Naive thymus-derived CD4-positive, alpha-beta T cell (primary cell): ENCODE measurements around the gene CALD1. TPM values are rescaled to one million over a fixed set of nuclear protein-coding genes. Genes with fewer than 3 reads are reported as not detected.

Source experiments
- ATAC-seq: fragments of 150-1000 bp; cut with Tn5 transposase; 2 replicates; pipeline ENCODE4 v1.10.0; 2021; ENCODE audit warnings: mild to moderate bottlenecking, moderate library complexity
- CTCF ChIA-PET: fragments of 350-600 bp; sonication (Branson Sonifier 250); formaldehyde crosslinking; loops from one replicate; lab custom pipeline; 2021; ENCODE audit warnings: antibody characterized with exemption; lab: Charles Lee
- POLR2A ChIA-PET: fragments of 350-600 bp; sonication (Branson Sonifier 250); formaldehyde crosslinking; loops from one replicate; lab custom pipeline; 2021; ENCODE audit warnings: antibody characterized with exemption, inconsistent platforms; lab: Charles Lee
- DNase-seq, 9 donors: peaks; one replicate each; pipeline versions ENCODE4 v3.0.0 to v3.0.0-alpha.2; 2020 to 2022; ENCODE audit warnings: mixed read lengths in 1 of 9
- H3K27ac ChIP-seq: one replicate; pipeline ENCODE4 v1.7.0; 2013; ENCODE audit warnings: mild to moderate bottlenecking, low read depth, low read length, moderate library complexity
- H3K27me3 ChIP-seq, 2 donors: one replicate each; pipeline ENCODE4 v1.7.0; 2013; ENCODE audit warnings: low read length in 2 of 2, mild to moderate bottlenecking in 2 of 2, moderate library complexity in 2 of 2; ENCODE audit not compliant: control insufficient read depth in 2 of 2, insufficient read depth in 2 of 2
- H3K36me3 ChIP-seq, 3 experiments: 1 replicate in 2 of 3; 2 replicates in 1 of 3; pipeline ENCODE4 v1.7.0; 2013; ENCODE audit warnings: low read length in 3 of 3, mild to moderate bottlenecking in 3 of 3, moderate library complexity in 1 of 3; ENCODE audit not compliant: insufficient read depth in 3 of 3, control insufficient read depth in 2 of 3
- H3K4me1 ChIP-seq, 2 donors: one replicate each; pipeline ENCODE4 v1.7.0; 2013; ENCODE audit warnings: low read length in 2 of 2, mild to moderate bottlenecking in 2 of 2, moderate library complexity in 1 of 2; ENCODE audit not compliant: control insufficient read depth in 2 of 2, insufficient read depth in 2 of 2
- H3K4me3 ChIP-seq: 2 replicates; pipeline ENCODE4 v1.7.0; 2013; ENCODE audit warnings: mild to moderate bottlenecking, low read length
- H3K9me3 ChIP-seq, 3 experiments: 1 replicate in 2 of 3; 2 replicates in 1 of 3; pipeline ENCODE4 v1.7.0; 2013; ENCODE audit warnings: low read length in 3 of 3; ENCODE audit not compliant: control insufficient read depth in 2 of 3
- H3K27ac Mint-ChIP-seq, 9 donors: one replicate each; pipeline ENCODE4 v1.8.0; 2020 to 2022; ENCODE audit warnings: mixed read lengths in 9 of 9, mild to moderate bottlenecking in 8 of 9, moderate library complexity in 5 of 9, inconsistent platforms in 2 of 9
- H3K27me3 Mint-ChIP-seq, 5 donors: one replicate each; pipeline ENCODE4 v1.8.0; 2021 to 2022; ENCODE audit warnings: mixed read lengths in 5 of 5, mild to moderate bottlenecking in 1 of 5
- H3K36me3 Mint-ChIP-seq, 5 donors: one replicate each; pipeline ENCODE4 v1.8.0; 2020 to 2022; ENCODE audit warnings: mixed read lengths in 5 of 5, mild to moderate bottlenecking in 3 of 5, inconsistent platforms in 1 of 5
- H3K4me1 Mint-ChIP-seq, 7 donors: one replicate each; pipeline ENCODE4 v1.8.0; 2020 to 2022; ENCODE audit warnings: mixed read lengths in 7 of 7, mild to moderate bottlenecking in 3 of 7, inconsistent platforms in 1 of 7
- H3K4me3 Mint-ChIP-seq, 10 donors: one replicate each; pipeline ENCODE4 v1.8.0; 2020 to 2022; ENCODE audit warnings: mild to moderate bottlenecking in 10 of 10, mixed read lengths in 10 of 10, moderate library complexity in 6 of 10, inconsistent platforms in 2 of 10
- H3K9me3 Mint-ChIP-seq, 11 donors: one replicate each; pipeline ENCODE4 v1.8.0; 2020 to 2022; ENCODE audit warnings: mixed read lengths in 11 of 11, mild to moderate bottlenecking in 4 of 11, inconsistent platforms in 1 of 11, moderate library complexity in 1 of 11
- intact Hi-C, 2 donors: fragments of 100-400 bp; cut with micrococcal nuclease; formaldehyde crosslinking; loops; one replicate each; pipeline ENCODE4 v1.15.1; 2023
- polyA plus RNA-seq, 2 donors: library from polyadenylated mRNA; unstranded; fragments of 300-500 nt; fragmentation: Illumina TruSeq; gene quantifications; one replicate each; pipeline ENCODE4 v1.2.3, GENCODE V29; 2021
- total RNA-seq, 6 experiments: library from RNA in 5 of 6; stranded (reverse) in 5 of 6; gene quantifications; 1 replicate in 5 of 6; 2 replicates in 1 of 6; pipeline ENCODE4 v1.2.3 and lab custom pipeline; 2021 to 2026

Gene CALD1
- total and polyA plus RNA-seq, 7 experiments from 2014 or later = 0.27 to 2.0 (median 0.37) TPM; not detected in 1

GRCh38 chr7:134789967-134790685 is 10.7 kb downstream of the CALD1 start:
- ChIA-PET POLR2A (no interaction called here), CTCF (no interaction called here)
- Histone ChIP-seq H3K36me3 (no peaks in the 10 kb centered on the region), H3K4me3 (no peak overlapping the region), H3K27ac (no peak overlapping the region), H3K27me3 (no peaks in the 10 kb centered on the region), H3K9me3 (no peaks in the 10 kb centered on the region), H3K4me1 (no peaks in the 10 kb centered on the region)
- H3K27ac Mint-ChIP-seq = peak overlapping the region in 2 of 9 donors; percentile 37 to 64
- H3K4me1 Mint-ChIP-seq = peaks cover 0 to 5% (median 0%) of the 10 kb centered on the region in 7 donors
- peaks cover 0 to 32% (median 25%) of the 10 kb centered on the region in 5 donors for H3K36me3 Mint-ChIP-seq
- intact Hi-C loops = no loop called here
- peaks cover 0 to 11% (median 0%) of the 10 kb centered on the region in 11 donors for H3K9me3 Mint-ChIP-seq
- H3K27me3 Mint-ChIP-seq = no peaks in the 10 kb centered on the region
- H3K4me3 Mint-ChIP-seq = no peak overlapping the region
- ATAC-seq = no peak
- DNase-seq = no peak

- Mint-ChIP-seq H3K4me1 (peaks cover 0 to 5% (median 0%) of the 10 kb centered on the region in 7 donors), H3K9me3 (peaks cover 0 to 15% (median 4%) of the 10 kb centered on the region in 11 donors), H3K36me3 (peaks cover 0 to 42% (median 34%) of the 10 kb centered on the region in 5 donors), H3K27me3 (no peaks in the 10 kb centered on the region), H3K27ac (no peak overlapping the region), H3K4me3 (no peak overlapping the region)
- Histone ChIP-seq H3K4me1 (no peaks in the 10 kb centered on the region), H3K27me3 (no peaks in the 10 kb centered on the region), H3K27ac (no peak overlapping the region), H3K4me3 (no peak overlapping the region), H3K9me3 (no peaks in the 10 kb centered on the region), H3K36me3 (no peaks in the 10 kb centered on the region)
- intact Hi-C loops = no loop called here
- DNase-seq = no peak
- ATAC-seq = no peak
- ChIA-PET POLR2A (no interaction called here), CTCF (no interaction called here)
Measured at GRCh38 chr7:134792968-134793367, 13.5 kb downstream of the CALD1 start.

- H3K9me3 Mint-ChIP-seq = peaks cover 0 to 25% (median 4%) of the 10 kb centered on the region in 11 donors
- Histone ChIP-seq H3K36me3 (no peaks in the 10 kb centered on the region), H3K27ac (no peak overlapping the region), H3K27me3 (no peaks in the 10 kb centered on the region), H3K4me1 (no peaks in the 10 kb centered on the region), H3K9me3 (no peaks in the 10 kb centered on the region), H3K4me3 (no peak overlapping the region)
- H3K27me3 Mint-ChIP-seq = no peaks in the 10 kb centered on the region
- ATAC-seq (no peak), DNase-seq (no peak)
- ChIA-PET POLR2A (no interaction called here), CTCF (interaction anchor here (0.7 kb wide), 1 partner anchor 132 kb away, joined by 4 read pairs; no protein-coding TSS in a partner anchor)
- no peak overlapping the region for H3K27ac Mint-ChIP-seq
- peaks cover 0 to 60% (median 47%) of the 10 kb centered on the region in 5 donors for H3K36me3 Mint-ChIP-seq
- no peak overlapping the region for H3K4me3 Mint-ChIP-seq
- H3K4me1 Mint-ChIP-seq = peaks cover 0 to 7% (median 0%) of the 10 kb centered on the region in 7 donors
- intact Hi-C loops = no loop called here
Measured at GRCh38 chr7:134795231-134795630, 15.8 kb downstream of the CALD1 start.

GRCh38 chr7:134798155-134798554 is 18.7 kb downstream of the CALD1 start:
- POLR2A ChIA-PET = no interaction called here
- no peak overlapping the region for H3K4me3 ChIP-seq
- H3K27ac ChIP-seq = no peak overlapping the region
- no peaks in the 10 kb centered on the region for H3K27me3 ChIP-seq
- H3K4me1 ChIP-seq = no peaks in the 10 kb centered on the region
- no peaks in the 10 kb centered on the region for H3K36me3 ChIP-seq
- H3K4me1 Mint-ChIP-seq = peaks cover 0 to 7% (median 0%) of the 10 kb centered on the region in 7 donors
- intact Hi-C loops = no loop called here
- CTCF ChIA-PET = no interaction called here
- H3K27ac Mint-ChIP-seq = no peak overlapping the region
- H3K4me3 Mint-ChIP-seq = no peak overlapping the region
- no peak for DNase-seq
- H3K27me3 Mint-ChIP-seq = no peaks in the 10 kb centered on the region
- H3K9me3 ChIP-seq = no peaks in the 10 kb centered on the region
- ATAC-seq = no peak
- peaks cover 0 to 51% (median 33%) of the 10 kb centered on the region in 5 donors for H3K36me3 Mint-ChIP-seq
- H3K9me3 Mint-ChIP-seq = peaks cover 0 to 25% (median 4%) of the 10 kb centered on the region in 11 donors

GRCh38 chr7:134799377-134799776 is 19.9 kb downstream of the CALD1 start:
- Mint-ChIP-seq H3K36me3 (peaks cover 0 to 46% (median 29%) of the 10 kb centered on the region in 5 donors), H3K4me1 (peaks cover 0 to 7% (median 0%) of the 10 kb centered on the region in 7 donors), H3K9me3 (peaks cover 0 to 21% (median 3%) of the 10 kb centered on the region in 11 donors), H3K27me3 (no peaks in the 10 kb centered on the region), H3K4me3 (no peak overlapping the region), H3K27ac (no peak overlapping the region)
- no peak overlapping the region for H3K4me3 ChIP-seq
- H3K36me3 ChIP-seq = no peaks in the 10 kb centered on the region
- intact Hi-C loops = no loop called here
- no peaks in the 10 kb centered on the region for H3K27me3 ChIP-seq
- H3K27ac ChIP-seq = no peak overlapping the region
- no peaks in the 10 kb centered on the region for H3K9me3 ChIP-seq
- no peak for DNase-seq
- POLR2A ChIA-PET = no interaction called here
- ATAC-seq = no peak
- CTCF ChIA-PET = no interaction called here
- no peaks in the 10 kb centered on the region for H3K4me1 ChIP-seq

GRCh38 chr7:134802762-134803161 is 23.3 kb downstream of the CALD1 start:
- ATAC-seq (no peak), DNase-seq (no peak)
- Mint-ChIP-seq H3K36me3 (peaks cover 0 to 54% (median 29%) of the 10 kb centered on the region in 5 donors), H3K4me1 (peaks cover 0 to 7% (median 0%) of the 10 kb centered on the region in 7 donors), H3K4me3 (no peak overlapping the region), H3K27me3 (no peaks in the 10 kb centered on the region), H3K27ac (no peak overlapping the region), H3K9me3 (peaks cover 0 to 12% (median 0%) of the 10 kb centered on the region in 11 donors)
- ChIA-PET POLR2A (no interaction called here), CTCF (interaction anchor here (0.6 kb wide), 1 partner anchor 20 kb away, joined by 3 read pairs; no protein-coding TSS in a partner anchor)
- no peaks in the 10 kb centered on the region for H3K9me3 ChIP-seq
- H3K4me1 ChIP-seq = no peaks in the 10 kb centered on the region
- no peaks in the 10 kb centered on the region for H3K27me3 ChIP-seq
- intact Hi-C loops = no loop called here
- no peak overlapping the region for H3K27ac ChIP-seq
- H3K4me3 ChIP-seq = no peak overlapping the region
- no peaks in the 10 kb centered on the region for H3K36me3 ChIP-seq
